Mucosa of stomach (tissue), 1 donor: Measurements from ENCODE around the gene ZNF519.

ENCODE experiments used
- H3K27me3 ChIP-seq: one replicate; pipeline ENCODE4 v1.7.0; 2013; ENCODE audit warnings: mild to moderate bottlenecking, low read length; ENCODE audit not compliant: control insufficient read depth, insufficient read depth
- H3K36me3 ChIP-seq: one replicate; pipeline ENCODE4 v1.7.0; 2013; ENCODE audit warnings: low read length; ENCODE audit not compliant: control insufficient read depth, insufficient read depth
- H3K4me1 ChIP-seq: one replicate; pipeline ENCODE4 v1.7.0; 2013; ENCODE audit warnings: mild to moderate bottlenecking, low read length; ENCODE audit not compliant: control insufficient read depth, insufficient read depth
- H3K4me3 ChIP-seq: one replicate; pipeline ENCODE4 v1.7.0; 2013; ENCODE audit warnings: low read length
- H3K9ac ChIP-seq: one replicate; pipeline ENCODE4 v1.7.0; 2013; ENCODE audit warnings: mild to moderate bottlenecking, low read length, moderate library complexity
- H3K9me3 ChIP-seq: one replicate; pipeline ENCODE4 v1.7.0; 2013; ENCODE audit warnings: mild to moderate bottlenecking, low read length, moderate library complexity; ENCODE audit not compliant: control insufficient read depth
- donor health status: Pancreatic carcinoma.

Gene ZNF519

DNA sequence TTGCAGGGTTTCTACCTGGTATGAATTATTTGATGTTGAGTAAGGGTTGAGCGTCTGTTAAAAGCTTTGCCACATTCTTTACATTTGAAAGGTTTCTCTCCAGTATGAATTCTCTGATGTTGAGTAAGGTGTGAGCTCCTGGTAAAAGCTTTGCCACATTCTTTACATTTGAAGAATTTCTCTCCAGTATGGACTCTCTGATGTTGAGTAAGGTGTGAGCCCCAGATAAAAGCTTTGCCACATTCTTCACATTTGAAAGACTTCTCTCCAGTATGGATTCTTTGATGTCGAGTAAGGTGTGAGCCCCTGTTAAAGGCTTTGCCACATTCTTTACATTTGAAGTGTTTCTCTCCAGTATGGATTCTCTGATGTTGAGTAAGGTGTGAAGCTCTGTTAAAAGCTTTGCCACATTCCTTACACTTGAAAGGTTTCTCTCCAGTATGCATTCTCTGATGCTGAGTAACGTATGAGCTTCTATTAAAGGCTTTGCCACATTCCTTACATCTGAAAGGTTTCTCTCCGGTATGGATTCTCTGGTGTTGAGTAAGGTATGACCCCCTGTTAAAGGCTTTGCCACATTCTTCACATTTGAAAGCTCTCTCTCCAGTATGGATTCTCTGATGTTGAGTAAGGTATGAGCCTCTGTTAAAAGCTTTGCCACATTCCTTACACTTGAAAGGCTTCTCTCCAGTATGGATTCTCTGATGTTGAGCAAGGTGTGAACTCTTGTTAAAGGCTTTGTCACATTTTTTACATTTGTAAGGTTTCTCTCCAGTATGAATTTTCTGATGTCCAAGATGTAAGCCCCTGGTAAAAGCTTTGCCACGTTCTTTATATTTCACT is 27.1 kb downstream of the ZNF519 start:
- Histone ChIP-seq H3K4me1 (no peaks in the 10 kb centered on the region), H3K9me3 (no peaks in the 10 kb centered on the region), H3K36me3 (no peaks in the 10 kb centered on the region), H3K4me3 (no peak overlapping the region), H3K9ac (no peak overlapping the region), H3K27me3 (no peaks in the 10 kb centered on the region)

DNA sequence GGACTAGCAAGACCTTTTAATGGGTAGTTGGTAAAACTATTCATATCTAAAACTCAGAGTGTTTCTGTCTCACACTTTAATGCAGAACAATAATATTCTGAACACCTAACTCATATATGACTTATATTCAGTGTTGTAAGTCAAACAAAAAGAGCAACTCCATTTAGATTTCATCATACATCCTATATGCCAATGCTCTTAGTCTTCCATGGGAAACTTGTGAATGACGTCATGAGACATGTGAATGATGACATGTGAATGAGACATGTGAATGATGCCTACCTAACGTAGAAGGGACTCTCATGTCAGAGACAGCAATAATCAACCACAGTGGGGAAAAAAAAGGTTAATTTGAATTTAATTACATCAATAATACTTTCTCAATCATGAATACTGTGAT is 28.0 kb downstream of the ZNF519 start:
- Histone ChIP-seq H3K4me3 (no peak overlapping the region), H3K36me3 (no peaks in the 10 kb centered on the region), H3K4me1 (no peaks in the 10 kb centered on the region), H3K27me3 (no peaks in the 10 kb centered on the region), H3K9me3 (no peaks in the 10 kb centered on the region), H3K9ac (no peak overlapping the region)

DNA sequence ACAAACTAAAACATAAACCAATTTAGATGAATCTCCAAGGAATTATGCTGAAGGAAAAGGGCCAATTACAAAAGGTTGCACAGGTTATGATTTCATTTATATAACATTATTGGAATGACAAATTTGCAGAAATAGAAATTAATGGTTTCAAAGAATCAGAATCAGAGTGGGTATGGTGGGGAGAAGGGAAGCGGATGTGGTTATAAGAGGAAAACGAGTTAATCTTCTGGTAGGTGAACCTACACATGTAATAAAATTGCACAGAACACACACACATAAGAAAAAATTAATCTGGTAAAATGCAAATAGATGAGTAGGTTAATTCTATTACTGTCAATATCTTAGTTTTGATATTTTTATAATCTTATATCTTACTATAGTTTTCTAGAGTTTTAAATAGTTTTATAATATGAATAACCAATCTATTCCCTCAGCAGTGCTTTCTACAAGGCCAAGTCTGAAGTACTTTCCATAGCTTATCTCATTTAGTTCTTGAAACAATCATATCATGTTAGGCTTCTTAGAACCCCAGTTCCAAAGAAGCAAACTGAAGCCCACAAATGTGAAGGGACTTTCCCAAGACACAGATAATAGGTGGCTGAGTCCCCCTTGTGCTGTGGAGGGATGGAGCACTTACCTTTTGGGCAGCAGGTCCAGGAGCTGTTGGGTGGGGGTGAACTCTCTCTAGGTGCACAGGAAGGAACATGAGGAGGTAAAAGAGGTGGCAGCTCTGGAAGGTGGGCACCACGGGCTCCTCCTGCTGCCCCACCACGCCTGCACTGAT is 31.5 kb downstream of the ZNF519 start:
- no peaks in the 10 kb centered on the region for H3K36me3 ChIP-seq
- no peak overlapping the region for H3K4me3 ChIP-seq
- H3K4me1 ChIP-seq = no peaks in the 10 kb centered on the region
- H3K27me3 ChIP-seq = no peaks in the 10 kb centered on the region
- no peak overlapping the region for H3K9ac ChIP-seq
- no peaks in the 10 kb centered on the region for H3K9me3 ChIP-seq

DNA sequence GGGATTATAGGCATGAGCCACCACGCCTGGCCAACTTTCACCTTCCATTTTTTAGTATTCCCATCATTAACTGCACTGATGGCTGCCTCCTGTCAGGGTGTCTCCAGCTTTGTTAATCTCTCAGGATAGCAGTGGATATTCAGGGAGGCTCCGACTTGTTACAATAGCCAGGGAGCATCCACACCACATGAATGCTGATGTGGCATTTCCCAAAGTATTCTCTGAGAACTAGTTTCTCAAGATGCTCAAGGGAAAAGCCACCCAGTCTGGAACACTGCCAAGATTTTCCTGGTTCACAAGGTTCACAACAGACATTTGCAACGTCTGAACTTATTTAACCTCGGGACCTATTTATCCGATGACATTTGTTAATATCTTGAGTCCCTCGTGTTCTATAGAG is 33.8 kb downstream of the ZNF519 start:
- Histone ChIP-seq H3K36me3 (no peaks in the 10 kb centered on the region), H3K4me3 (no peak overlapping the region), H3K9me3 (no peaks in the 10 kb centered on the region), H3K4me1 (no peaks in the 10 kb centered on the region), H3K27me3 (no peaks in the 10 kb centered on the region), H3K9ac (no peak overlapping the region)

DNA sequence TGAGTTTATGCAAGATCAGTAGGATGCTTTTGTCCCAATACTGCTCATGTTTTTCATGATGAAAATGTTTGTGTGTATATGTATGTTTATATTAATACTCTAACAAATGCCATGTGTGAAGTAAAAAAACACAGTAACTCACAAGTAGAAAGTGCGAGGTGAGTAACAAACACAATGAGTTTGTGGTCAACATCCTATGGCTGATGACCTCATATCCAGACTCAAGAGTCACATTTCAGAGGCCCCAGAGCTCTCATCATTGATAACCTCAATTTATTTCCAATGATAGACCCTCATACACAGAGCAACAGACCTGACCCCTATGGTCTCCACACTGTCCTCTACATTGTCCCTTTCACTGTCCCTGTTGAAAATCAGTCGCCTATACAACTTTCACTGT is 34.5 kb downstream of the ZNF519 start:
- Histone ChIP-seq H3K36me3 (no peaks in the 10 kb centered on the region), H3K9ac (no peak overlapping the region), H3K9me3 (no peaks in the 10 kb centered on the region), H3K27me3 (no peaks in the 10 kb centered on the region), H3K4me3 (no peak overlapping the region), H3K4me1 (no peaks in the 10 kb centered on the region)

DNA sequence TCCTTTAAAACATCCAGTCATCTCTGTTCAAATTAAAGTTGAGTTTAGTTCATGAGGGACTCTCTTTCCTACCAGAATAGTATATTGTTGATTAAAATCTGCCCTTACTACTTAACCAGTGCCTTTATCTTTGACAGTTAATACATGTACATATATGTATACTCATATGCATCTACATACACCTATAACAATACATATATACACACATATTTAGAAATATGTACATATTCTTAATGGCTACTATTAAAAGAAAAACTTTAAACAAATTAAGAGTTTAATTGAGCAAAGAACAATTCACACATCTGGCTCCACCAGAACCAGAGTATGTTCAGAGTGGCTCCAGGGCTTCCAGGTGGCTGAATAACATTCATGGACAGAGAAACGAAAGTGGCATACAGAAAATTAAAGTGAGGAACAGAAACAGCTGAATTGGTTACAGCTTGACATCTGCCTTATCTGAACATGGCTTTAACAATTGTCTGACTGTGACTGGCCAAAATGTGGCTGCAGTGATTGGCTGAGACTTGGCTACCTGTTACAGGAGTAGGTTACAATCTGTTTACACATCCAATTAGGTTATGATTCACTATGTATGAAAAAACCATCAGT is 38.8 kb downstream of the ZNF519 start:
- Histone ChIP-seq H3K9ac (no peak overlapping the region), H3K4me1 (no peaks in the 10 kb centered on the region), H3K27me3 (no peaks in the 10 kb centered on the region), H3K9me3 (no peaks in the 10 kb centered on the region), H3K4me3 (no peak overlapping the region), H3K36me3 (no peaks in the 10 kb centered on the region)

DNA sequence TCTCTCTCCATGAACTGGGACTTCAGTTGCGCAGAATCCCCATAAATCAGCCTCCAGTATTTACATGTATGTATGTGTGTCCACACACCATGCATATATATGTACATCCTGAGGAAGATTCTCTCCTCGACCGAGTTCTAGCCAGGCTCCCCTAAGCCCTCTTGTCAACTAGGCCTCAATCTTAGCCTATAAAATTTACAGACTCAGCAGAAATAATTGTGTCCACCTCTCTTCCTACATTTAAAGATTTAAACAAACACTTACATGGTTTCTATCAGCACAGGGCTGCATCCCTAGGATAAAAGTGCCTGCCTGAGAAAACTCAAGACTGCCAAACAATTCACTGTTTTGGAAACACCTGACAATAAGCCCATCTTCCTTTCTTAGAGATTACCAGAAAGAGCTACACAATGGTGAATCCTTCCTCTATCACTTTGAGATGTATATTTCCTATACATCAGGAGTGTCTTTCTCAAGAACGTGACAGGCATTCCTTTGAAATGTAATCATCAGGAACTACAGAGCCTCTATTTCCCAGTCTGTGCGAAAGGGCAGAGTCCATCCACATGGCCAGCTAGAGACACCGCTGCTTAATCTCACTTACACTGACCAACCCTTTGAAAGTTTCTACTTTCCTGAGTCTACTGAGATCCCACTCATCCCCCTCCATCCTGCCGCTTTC is 39.5 kb downstream of the ZNF519 start:
- H3K36me3 ChIP-seq = no peaks in the 10 kb centered on the region
- no peaks in the 10 kb centered on the region for H3K9me3 ChIP-seq
- H3K4me1 ChIP-seq = no peaks in the 10 kb centered on the region
- no peak overlapping the region for H3K9ac ChIP-seq
- no peak overlapping the region for H3K4me3 ChIP-seq
- H3K27me3 ChIP-seq = no peaks in the 10 kb centered on the region

DNA sequence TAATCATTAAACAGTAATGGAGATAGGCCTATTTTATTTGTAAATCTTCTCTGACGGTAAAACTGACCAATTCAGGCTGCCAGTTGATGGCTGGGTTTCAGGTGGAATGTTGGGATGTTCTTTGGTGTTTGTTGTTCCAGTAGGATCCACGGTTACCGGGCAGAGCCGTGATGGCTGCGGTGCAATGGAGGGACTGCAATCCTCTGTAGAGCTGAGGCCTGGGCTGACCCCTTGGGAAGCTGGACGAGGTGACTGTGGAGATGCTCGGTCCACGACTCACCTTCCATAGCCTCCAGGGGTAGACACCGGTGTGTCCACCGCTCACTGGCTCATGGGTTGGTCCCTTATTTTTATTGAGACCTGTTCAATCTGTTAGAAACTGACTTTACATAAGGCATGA is 42.5 kb downstream of the ZNF519 start:
- no peaks in the 10 kb centered on the region for H3K36me3 ChIP-seq

DNA sequence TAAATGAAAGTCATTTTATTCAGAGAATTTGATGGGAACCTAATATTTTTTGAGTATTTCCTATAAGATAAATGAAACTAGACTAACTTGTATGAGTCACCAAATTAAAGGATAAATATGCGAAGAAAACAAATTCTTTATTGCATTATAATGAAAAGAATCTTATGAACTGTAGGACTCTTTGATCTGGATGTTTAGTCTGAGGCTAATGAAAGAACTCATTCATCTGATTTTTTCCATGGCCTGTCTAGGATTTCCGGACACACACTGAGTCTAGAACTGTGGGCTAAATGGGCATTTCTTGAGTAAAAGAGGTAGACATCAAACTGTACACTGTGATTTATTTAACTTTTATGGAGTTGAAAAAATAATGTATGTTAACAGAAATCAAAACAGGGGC is 43.0 kb downstream of the ZNF519 start:
- Histone ChIP-seq H3K9ac (no peak overlapping the region), H3K4me3 (no peak overlapping the region)

More for the DNA sequence above, 42.5 kb downstream of the ZNF519 start:
- Histone ChIP-seq H3K4me3 (no peak overlapping the region), H3K9ac (no peak overlapping the region), H3K4me1 (no peaks in the 10 kb centered on the region), H3K9me3 (no peaks in the 10 kb centered on the region), H3K27me3 (no peaks in the 10 kb centered on the region)

DNA sequence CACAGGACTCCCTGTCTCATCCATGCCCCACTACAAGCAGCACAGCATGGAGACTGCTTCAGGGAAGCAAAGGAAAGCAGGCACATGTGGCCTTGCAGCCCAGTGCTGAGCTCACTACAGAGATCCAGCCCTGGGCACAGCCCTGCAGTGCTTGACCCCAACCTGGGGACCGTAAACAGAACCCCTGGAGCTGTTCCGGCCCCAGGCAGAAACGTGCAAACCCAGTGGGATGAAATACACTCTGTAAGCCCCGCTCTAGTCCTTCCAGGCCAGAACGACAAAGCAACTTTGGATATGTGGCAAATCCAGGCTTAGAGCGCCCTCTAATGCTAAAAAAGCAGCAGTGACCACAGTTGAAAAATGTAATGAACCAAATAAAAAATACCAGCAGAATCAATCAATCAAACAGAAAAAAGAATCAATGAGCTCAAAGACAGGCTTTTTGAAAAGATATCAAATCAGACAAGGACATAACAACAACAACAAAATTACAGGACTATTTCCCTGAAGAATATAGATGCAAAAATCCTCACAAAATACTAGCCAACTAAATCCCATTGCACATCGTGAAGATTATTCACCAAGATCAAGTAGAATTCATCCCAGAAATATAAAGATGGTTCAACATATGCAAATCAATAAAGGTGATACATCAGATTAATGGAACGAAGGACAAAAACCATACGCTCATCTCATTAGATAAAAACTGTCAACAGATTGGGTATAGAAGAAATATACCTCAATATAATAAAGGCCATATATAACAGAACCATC is 45.6 kb downstream of the ZNF519 start:
- no peaks in the 10 kb centered on the region for H3K27me3 ChIP-seq
- H3K4me1 ChIP-seq = no peaks in the 10 kb centered on the region
- H3K36me3 ChIP-seq = no peaks in the 10 kb centered on the region
- no peak overlapping the region for H3K4me3 ChIP-seq
- no peak overlapping the region for H3K9ac ChIP-seq
- no peaks in the 10 kb centered on the region for H3K9me3 ChIP-seq

More for the DNA sequence above, 43.0 kb downstream of the ZNF519 start:
- Histone ChIP-seq H3K9me3 (no peaks in the 10 kb centered on the region), H3K4me1 (no peaks in the 10 kb centered on the region), H3K27me3 (no peaks in the 10 kb centered on the region), H3K36me3 (no peaks in the 10 kb centered on the region)

DNA sequence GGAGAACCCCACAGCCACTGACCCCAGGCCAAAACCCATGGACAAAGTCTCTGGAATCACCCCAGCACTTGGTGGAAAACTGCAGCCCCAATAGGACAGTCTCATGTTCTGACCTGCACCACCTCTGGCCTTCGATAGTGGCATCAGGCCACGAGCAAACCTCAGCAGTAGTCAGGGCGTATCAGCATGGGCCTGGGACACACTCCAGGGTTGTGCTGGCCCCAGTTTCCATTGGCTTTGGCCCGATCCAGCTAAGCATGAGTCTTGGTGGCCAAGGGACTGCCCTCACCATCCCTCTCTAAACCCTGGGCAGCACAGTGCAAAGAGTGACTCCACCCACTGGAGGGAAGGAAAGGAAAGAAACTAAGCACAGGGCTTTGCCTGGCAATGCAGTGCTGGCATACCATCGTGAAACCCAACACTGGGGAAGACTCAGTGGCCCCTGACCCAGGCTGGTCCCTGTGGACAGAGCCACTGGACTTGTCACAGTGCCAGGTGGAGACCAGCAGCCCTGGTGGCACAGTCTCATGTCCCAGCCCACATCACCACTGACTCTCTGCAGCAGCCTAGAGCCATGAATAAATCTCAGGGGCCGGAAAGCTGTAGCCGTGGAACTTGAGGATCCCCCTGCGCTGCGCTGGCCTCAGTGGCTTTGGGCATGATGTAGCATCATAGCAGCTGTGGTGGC is 46.3 kb downstream of the ZNF519 start:
- Histone ChIP-seq H3K36me3 (no peaks in the 10 kb centered on the region), H3K9me3 (no peaks in the 10 kb centered on the region), H3K4me3 (no peak overlapping the region), H3K9ac (no peak overlapping the region), H3K4me1 (no peaks in the 10 kb centered on the region), H3K27me3 (no peaks in the 10 kb centered on the region)
